NCI-H345 (cell line): Measurements from ENCODE around the gene HHATL.
A peak's percentile ranks its signal among the peaks of the same experiment; 100 is the strongest.

Experiments used
- DNase-seq: peaks from one replicate; lab custom pipeline; 2025; lab: John Stamatoyannopoulos, UW

Gene HHATL

GRCh38 chr3:42664438-42664803, 38.2 kb downstream of the HHATL start:
- no peak for DNase-seq

- no peak for DNase-seq
Measured at GRCh38 chr3:42663581-42664437, 38.8 kb downstream of the HHATL start.

- no peak for DNase-seq
Measured at GRCh38 chr3:42662813-42663535, 39.6 kb downstream of the HHATL start.

GRCh38 chr3:42662037-42662812, 40.4 kb downstream of the HHATL start:
- no peak for DNase-seq

- no peak for DNase-seq
Measured at GRCh38 chr3:42661593-42662022, 41.0 kb downstream of the HHATL start.

GRCh38 chr3:42660898-42661297, 41.7 kb downstream of the HHATL start:
- no peak for DNase-seq

- DNase-seq, result no peak
Measured at GRCh38 chr3:42660131-42660715, 42.4 kb downstream of the HHATL start.

- DNase-seq, result no peak
Measured at GRCh38 chr3:42659451-42660130, 43.0 kb downstream of the HHATL start.

GRCh38 chr3:42658771-42659390, 43.7 kb downstream of the HHATL start:
- DNase-seq, result no peak

- DNase-seq, result no peak
Measured at GRCh38 chr3:42658091-42658770, 44.4 kb downstream of the HHATL start.

GRCh38 chr3:42657675-42658074, 44.9 kb downstream of the HHATL start:
- no peak for DNase-seq

- no peak for DNase-seq
Measured at GRCh38 chr3:42656680-42657610, 45.7 kb downstream of the HHATL start.

GRCh38 chr3:42655980-42656679, 46.5 kb downstream of the HHATL start:
- no peak for DNase-seq

- DNase-seq, result no peak
Measured at GRCh38 chr3:42655331-42655888, 47.2 kb downstream of the HHATL start.

GRCh38 chr3:42654331-42655201, 48.0 kb downstream of the HHATL start:
- peak; percentile 38 for DNase-seq

GRCh38 chr3:42653560-42654330, 48.9 kb downstream of the HHATL start, which contains the start of gene ZBTB47:
Gene ZBTB47 (plus strand): TSS chr3:42653697. CDS start chr3:42658356, 4,659 bp downstream.
- no peak for DNase-seq

GRCh38 chr3:42653303-42653559, 49.4 kb downstream of the HHATL start:
- no peak for DNase-seq
